Amygdala (tissue), 56 donors: ENCODE results near the gene SGK1.
"Not testable (repeated sequence)": the region's sequence is repeated elsewhere in the genome, so short reads cannot be mapped to it uniquely, and the experiment has no call there.

Experiments used
- DNase-seq, 56 donors: peaks; one replicate each; lab custom pipeline; 2025; lab: John Stamatoyannopoulos, UW

The SGK1 gene

GRCh38 chr6:134308800-134309199, 9.1 kb downstream of the SGK1 start:
- peak in 1 of 56 donors; percentile 38 for DNase-seq

- no peak for DNase-seq
Observed at GRCh38 chr6:134307870-134308269, 10.0 kb downstream of the SGK1 start.

- no peak for DNase-seq
Observed at GRCh38 chr6:134307075-134307474, 10.8 kb downstream of the SGK1 start.

- DNase-seq = not testable (repeated sequence)
Observed at GRCh38 chr6:134304381-134304780, 13.5 kb downstream of the SGK1 start.

- peak in 18 of 56 donors; percentile 14 to 62 (median 32) for DNase-seq
Observed at GRCh38 chr6:134303891-134304290, 14.0 kb downstream of the SGK1 start.

GRCh38 chr6:134299236-134299635, 18.7 kb downstream of the SGK1 start:
- DNase-seq = no peak

GRCh38 chr6:134296762-134297161, 21.1 kb downstream of the SGK1 start:
- DNase-seq = no peak

GRCh38 chr6:134295953-134296553, 21.9 kb downstream of the SGK1 start:
- peak in 4 of 56 donors; percentile 21 to 54 (median 23) for DNase-seq

GRCh38 chr6:134293659-134294161, 24.2 kb downstream of the SGK1 start:
- DNase-seq = no peak

- DNase-seq = no peak
Observed at GRCh38 chr6:134291156-134291555, 26.8 kb downstream of the SGK1 start.

- DNase-seq = no peak
Observed at GRCh38 chr6:134289204-134289575, 28.7 kb downstream of the SGK1 start.

- no peak for DNase-seq
Observed at GRCh38 chr6:134288538-134289203, 29.2 kb downstream of the SGK1 start.

- no peak for DNase-seq
Observed at GRCh38 chr6:134287859-134288537, 29.9 kb downstream of the SGK1 start.

- no peak for DNase-seq
Observed at GRCh38 chr6:134282816-134283215, 35.1 kb downstream of the SGK1 start.

- DNase-seq = no peak
Observed at GRCh38 chr6:134281388-134281787, 36.5 kb downstream of the SGK1 start.

GRCh38 chr6:134278000-134278399, 39.9 kb downstream of the SGK1 start:
- no peak for DNase-seq

- DNase-seq = not testable (repeated sequence)
Observed at GRCh38 chr6:134276891-134277377, 41.0 kb downstream of the SGK1 start.

GRCh38 chr6:134272374-134272773, 45.5 kb downstream of the SGK1 start:
- no peak for DNase-seq

- DNase-seq = peak in 39 of 56 donors; percentile 7 to 69 (median 39)
Observed at GRCh38 chr6:134267917-134268361, 50.0 kb downstream of the SGK1 start.

GRCh38 chr6:134266776-134267175, 51.1 kb downstream of the SGK1 start:
- no peak for DNase-seq

GRCh38 chr6:134261766-134262165, 56.1 kb downstream of the SGK1 start:
- DNase-seq = no peak
